ENCODE results near the gene PHLDA1. TPM values are rescaled to one million over a fixed set of nuclear protein-coding genes. Genes with fewer than 3 reads are reported as not detected.

The PHLDA1 gene
- total and polyA plus RNA-seq, 4 experiments from 2014 or later: 1.3 to 8.5 (median 5.2) TPM

DNA sequence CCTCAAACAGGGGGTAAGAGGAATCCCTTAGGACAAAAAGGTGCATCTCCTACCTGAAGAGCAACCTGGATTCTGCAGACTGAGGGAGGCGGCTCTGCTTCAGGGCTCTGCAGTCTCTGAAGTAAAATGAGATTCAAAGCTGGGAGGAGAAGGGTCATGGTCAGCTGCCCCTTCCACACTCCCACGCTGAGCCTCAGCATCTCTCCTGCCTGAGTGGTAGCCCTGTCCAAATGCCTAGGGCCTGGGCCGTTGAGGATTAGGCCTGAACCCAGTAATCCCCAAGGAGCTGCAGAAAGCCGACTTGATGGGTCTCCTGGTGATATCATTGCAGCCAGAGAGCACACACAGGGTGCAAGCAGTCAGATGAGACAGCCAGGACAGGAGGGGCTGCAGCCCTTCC is 18.9 kb downstream of the PHLDA1 start:
- Histone ChIP-seq H3K4me3 (ENCODE audit: low read length in 2 of 2) (no peak overlapping the region), H3K27me3 (ENCODE audit: insufficient read depth, low read length) (no peaks in the 10 kb centered on the region), H3K4me1 (ENCODE audit: insufficient read depth, low read length) (no peaks in the 10 kb centered on the region), H3K9me3 (ENCODE audit: control insufficient read depth in 1 of 2, low read length in 2 of 2) (no peaks in the 10 kb centered on the region), H3K27ac (ENCODE audit: low read depth, low read length) (no peak overlapping the region), H3K36me3 (ENCODE audit: insufficient read depth, low read length) (no peaks in the 10 kb centered on the region)
- no peak overlapping the region for H3K4me3 Mint-ChIP-seq
- intact Hi-C loops (cut with micrococcal nuclease): no loop called here
- H3K36me3 Mint-ChIP-seq: no peaks in the 10 kb centered on the region
- H3K9me3 Mint-ChIP-seq: peaks cover 0 to 1% (median 0%) of the 10 kb centered on the region in 8 donors
- no peaks in the 10 kb centered on the region for H3K27me3 Mint-ChIP-seq
- peaks cover 0 to 1% (median 0%) of the 10 kb centered on the region in 4 donors for H3K4me1 Mint-ChIP-seq
- no peak for DNase-seq
- CTCF ChIA-PET (ENCODE audit: partially characterized antibody): interaction anchor here (1.8 kb wide), 1 partner anchor 10 kb away, joined by 4 read pairs; no protein-coding TSS in a partner anchor
- POLR2A ChIA-PET (ENCODE audit: partially characterized antibody): no interaction called here
- H3K27ac Mint-ChIP-seq: no peak overlapping the region

DNA sequence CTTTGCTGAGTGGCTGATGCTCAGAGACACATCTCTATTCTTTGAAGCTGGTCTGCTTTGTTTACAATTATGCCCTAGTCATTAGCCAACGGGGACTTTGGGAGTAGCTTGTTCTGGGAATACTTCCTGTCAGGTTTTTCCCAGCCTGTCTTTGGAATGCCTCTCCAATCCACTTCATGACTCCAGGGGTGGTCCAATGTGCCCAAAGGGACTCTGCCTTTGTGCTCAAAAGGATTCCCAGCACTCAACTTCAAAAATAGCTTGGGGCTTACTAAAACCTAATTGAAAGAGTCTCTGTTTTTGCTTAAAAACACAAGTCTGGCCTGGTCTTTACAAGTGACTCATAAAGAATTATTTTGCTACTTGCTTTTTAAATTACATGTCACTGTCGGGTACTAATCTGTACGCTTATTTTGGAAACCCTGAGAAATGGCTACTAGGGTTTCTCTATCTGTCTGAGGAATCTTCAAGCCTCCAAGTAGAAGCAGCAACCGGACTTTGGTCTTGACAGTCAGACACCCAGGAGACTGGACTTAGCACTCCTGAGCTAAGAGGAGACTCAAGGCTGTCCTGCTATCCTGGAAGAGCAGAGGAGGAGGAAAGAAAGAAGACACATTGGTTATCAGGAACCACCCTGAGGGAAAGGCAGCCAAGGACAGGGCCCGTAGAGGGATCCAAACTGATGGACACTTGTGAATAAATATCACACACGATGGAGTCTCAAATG is 20.7 kb downstream of the PHLDA1 start:
- H3K36me3 ChIP-seq (ENCODE audit: insufficient read depth, low read length): no peaks in the 10 kb centered on the region
- Mint-ChIP-seq H3K27ac (no peak overlapping the region), H3K4me1 (no peaks in the 10 kb centered on the region), H3K27me3 (no peaks in the 10 kb centered on the region), H3K4me3 (no peak overlapping the region), H3K36me3 (no peaks in the 10 kb centered on the region), H3K9me3 (peaks cover 0 to 1% (median 0%) of the 10 kb centered on the region in 8 donors)
- H3K4me1 ChIP-seq (ENCODE audit: insufficient read depth, low read length): no peaks in the 10 kb centered on the region
- H3K27me3 ChIP-seq (ENCODE audit: insufficient read depth, low read length): no peaks in the 10 kb centered on the region
- no peaks in the 10 kb centered on the region for H3K9me3 ChIP-seq (ENCODE audit: control insufficient read depth in 1 of 2, low read length in 2 of 2)
- POLR2A ChIA-PET (ENCODE audit: partially characterized antibody): no interaction called here
- intact Hi-C loops (cut with micrococcal nuclease): no loop called here
- DNase-seq: no peak
- no peak overlapping the region for H3K4me3 ChIP-seq (ENCODE audit: low read length in 2 of 2)
- H3K27ac ChIP-seq (ENCODE audit: low read depth, low read length): no peak overlapping the region
- CTCF ChIA-PET (ENCODE audit: partially characterized antibody): no interaction called here

DNA sequence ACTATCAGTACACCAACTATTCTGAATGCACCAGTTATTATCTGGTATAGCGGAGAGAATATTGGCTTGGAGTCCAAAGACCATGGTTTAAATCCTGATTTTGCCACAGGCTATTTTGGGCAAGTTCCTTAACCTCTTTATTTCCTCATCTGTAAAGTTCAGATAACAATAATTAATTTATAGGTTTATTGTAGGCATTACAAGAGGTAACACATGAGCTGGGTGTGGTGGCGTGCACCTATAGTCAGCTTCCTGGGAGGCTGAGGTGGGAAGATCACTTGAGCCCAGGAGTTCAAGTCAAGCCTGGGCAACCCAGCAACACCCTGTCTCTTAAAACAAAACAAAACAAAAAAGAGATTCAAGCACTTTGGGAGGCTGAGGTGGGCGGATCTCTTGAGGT is 23.1 kb downstream of the PHLDA1 start:
- ChIA-PET CTCF (ENCODE audit: partially characterized antibody) (no interaction called here), POLR2A (ENCODE audit: partially characterized antibody) (no interaction called here)
- Mint-ChIP-seq H3K9me3 (peaks cover 0 to 6% (median 0%) of the 10 kb centered on the region in 8 donors), H3K27me3 (no peaks in the 10 kb centered on the region), H3K27ac (no peak overlapping the region), H3K36me3 (no peaks in the 10 kb centered on the region), H3K4me1 (no peaks in the 10 kb centered on the region), H3K4me3 (no peak overlapping the region)
- H3K9me3 ChIP-seq (ENCODE audit: control insufficient read depth in 1 of 2, low read length in 2 of 2): no peaks in the 10 kb centered on the region
- H3K4me3 ChIP-seq (ENCODE audit: low read length in 2 of 2): no peak overlapping the region
- no peaks in the 10 kb centered on the region for H3K36me3 ChIP-seq (ENCODE audit: insufficient read depth, low read length)
- no peak overlapping the region for H3K27ac ChIP-seq (ENCODE audit: low read depth, low read length)
- no peaks in the 10 kb centered on the region for H3K27me3 ChIP-seq (ENCODE audit: insufficient read depth, low read length)
- intact Hi-C loops (cut with micrococcal nuclease): no loop called here
- H3K4me1 ChIP-seq (ENCODE audit: insufficient read depth, low read length): no peaks in the 10 kb centered on the region
- no peak for DNase-seq

DNA sequence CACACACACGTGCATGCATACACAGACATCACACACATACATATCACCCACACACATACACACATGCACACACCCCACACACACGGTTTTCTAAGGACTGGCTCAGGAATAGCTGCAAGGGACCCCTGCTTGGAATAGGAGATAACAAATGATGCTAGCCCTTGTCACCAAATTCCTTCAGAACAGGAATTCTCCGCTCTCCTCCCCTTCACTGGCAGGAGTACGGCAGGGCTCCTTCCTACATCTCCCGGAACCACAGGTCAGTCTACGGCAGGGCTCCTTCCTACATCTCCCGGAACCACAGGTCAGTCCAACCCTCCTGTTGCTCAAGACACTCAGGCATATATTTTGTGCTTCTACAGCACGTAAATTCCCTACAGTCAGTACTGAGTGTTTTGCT is 23.9 kb downstream of the PHLDA1 start:
- Mint-ChIP-seq H3K9me3 (peaks cover 0 to 6% (median 0%) of the 10 kb centered on the region in 8 donors), H3K27me3 (no peaks in the 10 kb centered on the region), H3K4me1 (no peaks in the 10 kb centered on the region), H3K36me3 (no peaks in the 10 kb centered on the region), H3K4me3 (no peak overlapping the region), H3K27ac (no peak overlapping the region)
- intact Hi-C loops (cut with micrococcal nuclease): no loop called here
- H3K27me3 ChIP-seq (ENCODE audit: insufficient read depth, low read length): no peaks in the 10 kb centered on the region
- no peak for DNase-seq
- ChIA-PET CTCF (ENCODE audit: partially characterized antibody) (no interaction called here), POLR2A (ENCODE audit: partially characterized antibody) (no interaction called here)
- H3K4me1 ChIP-seq (ENCODE audit: insufficient read depth, low read length): no peaks in the 10 kb centered on the region
- no peak overlapping the region for H3K4me3 ChIP-seq (ENCODE audit: low read length in 2 of 2)
- H3K27ac ChIP-seq (ENCODE audit: low read depth, low read length): no peak overlapping the region
- H3K9me3 ChIP-seq (ENCODE audit: control insufficient read depth in 1 of 2, low read length in 2 of 2): no peaks in the 10 kb centered on the region
- H3K36me3 ChIP-seq (ENCODE audit: insufficient read depth, low read length): no peaks in the 10 kb centered on the region

DNA sequence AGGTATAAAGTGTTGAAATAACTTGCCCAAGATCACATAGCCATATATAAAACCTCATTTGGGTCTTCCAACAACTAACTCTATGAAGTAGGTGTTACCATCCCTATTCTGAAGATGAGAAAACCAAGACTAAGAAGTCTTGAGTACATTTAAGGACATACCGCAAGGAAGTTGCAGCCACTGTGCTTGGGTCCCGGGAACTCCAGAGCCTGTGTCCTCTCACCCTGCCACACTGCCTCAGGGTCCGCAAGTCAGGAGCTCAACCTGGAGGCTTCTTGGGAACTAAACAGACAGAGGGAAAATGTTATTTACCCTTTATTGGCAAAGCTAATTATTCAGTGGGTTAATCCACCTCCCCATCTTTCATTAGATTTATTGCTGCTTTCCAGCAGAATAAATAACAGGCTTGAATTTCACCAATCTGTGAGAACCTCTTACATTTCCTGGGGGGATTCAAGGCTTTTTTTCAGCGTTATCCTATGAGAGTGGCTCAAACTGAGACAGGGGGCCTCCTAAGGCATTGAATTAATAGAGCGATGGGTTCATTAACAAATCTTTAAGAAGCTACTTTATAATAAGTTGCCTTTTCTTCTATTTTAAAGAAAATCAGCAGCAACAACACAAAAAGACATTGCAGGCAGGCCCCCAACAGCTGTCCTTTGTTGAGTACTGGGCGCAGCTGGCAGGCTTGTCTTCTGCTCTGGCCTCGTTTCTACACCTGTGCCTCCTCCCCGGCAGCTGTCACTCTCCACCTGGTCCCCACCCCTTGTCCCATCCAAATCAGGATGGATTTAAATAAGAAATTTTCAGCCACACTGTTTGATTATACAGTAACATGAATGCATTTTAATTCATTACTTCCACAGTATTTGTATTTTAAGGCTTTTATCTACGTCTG is 25.3 kb downstream of the PHLDA1 start:
- Histone ChIP-seq H3K36me3 (ENCODE audit: insufficient read depth, low read length) (no peaks in the 10 kb centered on the region), H3K27me3 (ENCODE audit: insufficient read depth, low read length) (no peaks in the 10 kb centered on the region), H3K4me1 (ENCODE audit: insufficient read depth, low read length) (no peaks in the 10 kb centered on the region), H3K9me3 (ENCODE audit: control insufficient read depth in 1 of 2, low read length in 2 of 2) (no peaks in the 10 kb centered on the region), H3K27ac (ENCODE audit: low read depth, low read length) (no peak overlapping the region), H3K4me3 (ENCODE audit: low read length in 2 of 2) (no peak overlapping the region)
- intact Hi-C loops (cut with micrococcal nuclease): no loop called here
- Mint-ChIP-seq H3K27me3 (no peaks in the 10 kb centered on the region), H3K4me3 (no peak overlapping the region), H3K36me3 (no peaks in the 10 kb centered on the region), H3K27ac (no peak overlapping the region), H3K4me1 (no peaks in the 10 kb centered on the region), H3K9me3 (peaks cover 0 to 6% (median 0%) of the 10 kb centered on the region in 8 donors)
- no peak for DNase-seq
- ChIA-PET CTCF (ENCODE audit: partially characterized antibody) (no interaction called here), POLR2A (ENCODE audit: partially characterized antibody) (no interaction called here)

DNA sequence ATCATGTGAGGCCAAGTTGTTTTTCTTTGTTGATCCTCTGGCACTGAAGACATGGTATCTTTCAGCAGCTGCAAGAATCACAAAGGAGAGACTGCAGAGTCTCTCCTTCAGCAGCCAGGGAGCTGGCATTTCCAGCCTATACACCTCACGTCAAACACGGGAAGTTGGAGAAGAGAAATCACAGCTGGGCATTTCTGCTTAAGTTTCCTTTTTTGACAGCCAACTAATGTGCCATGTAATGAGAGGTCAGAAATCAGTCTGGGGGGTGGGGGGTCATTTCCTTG is 28.3 kb downstream of the PHLDA1 start:
- POLR2A ChIA-PET (ENCODE audit: partially characterized antibody): no interaction called here
- Histone ChIP-seq H3K4me1 (ENCODE audit: insufficient read depth, low read length) (no peaks in the 10 kb centered on the region), H3K36me3 (ENCODE audit: insufficient read depth, low read length) (no peaks in the 10 kb centered on the region), H3K9me3 (ENCODE audit: control insufficient read depth in 1 of 2, low read length in 2 of 2) (no peaks in the 10 kb centered on the region), H3K4me3 (ENCODE audit: low read length in 2 of 2) (no peak overlapping the region), H3K27me3 (ENCODE audit: insufficient read depth, low read length) (no peaks in the 10 kb centered on the region), H3K27ac (ENCODE audit: low read depth, low read length) (no peak overlapping the region)
- no peak overlapping the region for H3K27ac Mint-ChIP-seq
- H3K4me3 Mint-ChIP-seq: no peak overlapping the region
- no peaks in the 10 kb centered on the region for H3K4me1 Mint-ChIP-seq
- intact Hi-C loops (cut with micrococcal nuclease): no loop called here
- H3K9me3 Mint-ChIP-seq: peaks cover 0 to 6% (median 0%) of the 10 kb centered on the region in 8 donors
- DNase-seq: no peak
- H3K36me3 Mint-ChIP-seq: no peaks in the 10 kb centered on the region
- CTCF ChIA-PET (ENCODE audit: partially characterized antibody): interaction anchor here (0.7 kb wide), 1 partner anchor 25 kb away, joined by 3 read pairs; no protein-coding TSS in a partner anchor
- no peaks in the 10 kb centered on the region for H3K27me3 Mint-ChIP-seq

DNA sequence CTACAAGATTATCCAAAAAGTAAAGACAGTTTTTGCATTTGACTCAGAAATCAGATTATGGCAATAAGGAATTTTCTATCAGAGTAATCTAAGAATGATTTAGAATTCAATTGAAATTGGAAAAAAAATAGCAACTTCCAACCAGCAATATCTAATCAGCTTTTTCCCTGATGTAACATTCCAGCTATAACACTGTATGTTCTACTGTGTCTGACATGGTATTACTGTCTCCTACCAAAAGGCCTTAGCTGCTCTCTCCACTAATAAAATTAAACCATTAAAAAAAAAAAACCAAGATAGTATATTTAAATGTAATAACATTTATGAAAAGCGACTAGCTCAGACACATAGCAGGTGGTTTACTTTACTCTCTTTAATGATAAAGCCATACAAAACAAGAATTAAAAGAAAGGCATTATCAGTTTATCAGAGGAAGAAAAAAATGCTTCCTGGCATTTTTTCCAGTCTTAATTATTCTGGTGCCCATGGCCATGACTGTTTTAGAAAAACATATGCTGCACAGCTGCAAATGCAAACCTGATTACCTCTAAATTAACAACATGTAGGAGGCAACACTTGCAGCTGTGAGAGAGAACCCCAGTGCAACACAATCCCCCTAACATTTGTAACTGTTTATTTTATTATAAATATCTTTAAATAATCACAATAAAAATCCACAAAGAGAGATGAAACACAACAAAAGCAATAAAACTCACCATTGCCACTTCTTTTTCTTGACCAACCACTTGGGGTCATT is 28.8 kb downstream of the PHLDA1 start:
- Mint-ChIP-seq H3K27me3 (no peaks in the 10 kb centered on the region), H3K9me3 (peaks cover 0 to 6% (median 0%) of the 10 kb centered on the region in 8 donors), H3K36me3 (no peaks in the 10 kb centered on the region), H3K4me3 (no peak overlapping the region), H3K4me1 (no peaks in the 10 kb centered on the region), H3K27ac (no peak overlapping the region)
- Histone ChIP-seq H3K36me3 (ENCODE audit: insufficient read depth, low read length) (no peaks in the 10 kb centered on the region), H3K27ac (ENCODE audit: low read depth, low read length) (no peak overlapping the region), H3K4me1 (ENCODE audit: insufficient read depth, low read length) (no peaks in the 10 kb centered on the region), H3K9me3 (ENCODE audit: control insufficient read depth in 1 of 2, low read length in 2 of 2) (no peaks in the 10 kb centered on the region), H3K4me3 (ENCODE audit: low read length in 2 of 2) (no peak overlapping the region), H3K27me3 (ENCODE audit: insufficient read depth, low read length) (no peaks in the 10 kb centered on the region)
- ChIA-PET CTCF (ENCODE audit: partially characterized antibody) (interaction anchor here (0.7 to 1.4 kb wide), 2 partner anchors 9 to 25 kb away, joined by 3 to 4 read pairs; no protein-coding TSS in a partner anchor), POLR2A (ENCODE audit: partially characterized antibody) (no interaction called here)
- intact Hi-C loops (cut with micrococcal nuclease): no loop called here
- no peak for DNase-seq

Measured in CD4-positive, alpha-beta memory T cell (primary cell).